OCI-LY1 (cell line): ENCODE data around the gene ATXN1.

Experiments used
- H2AFZ ChIP-seq: fragments of 200-600 bp; sonication (generic), shearing (Covaris generic); 2 replicates; pipeline ENCODE4 v1.6.0; 2014; ENCODE audit warnings: antibody characterized with exemption, mild to moderate bottlenecking, low read length
- H3F3A ChIP-seq: fragments of 200-600 bp; sonication (generic), shearing (Covaris generic); 2 replicates; pipeline ENCODE4 v1.6.0; 2014; ENCODE audit warnings: mild to moderate bottlenecking, antibody characterized with exemption, low read length, moderate library complexity; ENCODE audit not compliant: insufficient read depth
- H3K27ac ChIP-seq: fragments of 200-600 bp; sonication (generic); 2 replicates; pipeline ENCODE4 v1.5.1; 2014; ENCODE audit warnings: low read length, mixed run types, mild to moderate bottlenecking, low read depth; ENCODE audit not compliant: poor library complexity, severe bottlenecking
- H3K27me3 ChIP-seq: fragments of 200-600 bp; sonication (generic); 2 replicates; pipeline ENCODE4 v1.6.0; 2014; ENCODE audit warnings: antibody characterized with exemption, mild to moderate bottlenecking, low read length, moderate library complexity; ENCODE audit not compliant: insufficient read depth
- H3K36me3 ChIP-seq: fragments of 200-600 bp; sonication (generic); 2 replicates; pipeline ENCODE4 v1.6.1; 2014; ENCODE audit warnings: mild to moderate bottlenecking, antibody characterized with exemption, low read length, moderate library complexity, mixed read lengths; ENCODE audit not compliant: insufficient read depth
- H3K4me1 ChIP-seq: fragments of 200-600 bp; sonication (generic); 2 replicates; pipeline ENCODE4 v1.5.1; 2014; ENCODE audit warnings: mild to moderate bottlenecking, low read length, moderate library complexity; ENCODE audit not compliant: insufficient read depth, severe bottlenecking
- H3K4me2 ChIP-seq: fragments of 200-600 bp; sonication (generic), shearing (Covaris generic); 2 replicates; pipeline ENCODE4 v1.6.1; 2014; ENCODE audit warnings: low read length
- H3K4me3 ChIP-seq: fragments of 200-600 bp; sonication (generic); 2 replicates; pipeline ENCODE4 v1.5.1; 2014; ENCODE audit warnings: low read length, low read depth, mild to moderate bottlenecking, mixed read lengths; ENCODE audit not compliant: poor library complexity, severe bottlenecking
- H3K79me2 ChIP-seq: fragments of 200-600 bp; shearing (Covaris generic); 2 replicates; pipeline ENCODE4 v1.6.1; 2016; ENCODE audit warnings: mixed run types, low read length, mixed read lengths; ENCODE audit not compliant: insufficient read depth
- H3K9ac ChIP-seq: fragments of 200-600 bp; sonication (generic), shearing (Covaris generic); 2 replicates; pipeline ENCODE4 v1.6.1; 2014; ENCODE audit warnings: mild to moderate bottlenecking, low read length, mixed read lengths
- H3K9me2 ChIP-seq: fragments of 200-600 bp; sonication (generic), shearing (Covaris generic); 2 replicates; pipeline ENCODE4 v1.6.1; 2014; ENCODE audit warnings: low read depth, mild to moderate bottlenecking, low read length, mixed read lengths
- H3K9me3 ChIP-seq: fragments of 200-600 bp; shearing (Covaris generic); 2 replicates; pipeline ENCODE4 v1.6.1; 2014; ENCODE audit warnings: low read length, mixed read lengths
- H4K20me1 ChIP-seq: fragments of 200-600 bp; sonication (generic), shearing (Covaris generic); 2 replicates; pipeline ENCODE4 v1.6.0; 2016; ENCODE audit warnings: mild to moderate bottlenecking, low read length; ENCODE audit not compliant: insufficient read depth
- CTCF ChIP-seq: fragments of 200-600 bp; sonication (generic), shearing (Covaris generic); IDR thresholded peaks from 2 replicates; pipeline ENCODE4 v1.5.1; 2017; ENCODE audit warnings: mild to moderate bottlenecking, antibody characterized with exemption, low read length, moderate library complexity, mixed read lengths
- EZH2 ChIP-seq: fragments of 200-600 bp; sonication (generic), shearing (Covaris generic); IDR thresholded peaks from 2 replicates; pipeline ENCODE4 v1.8.0; 2017; ENCODE audit warnings: borderline replicate concordance, mixed run types, mild to moderate bottlenecking, antibody characterized with exemption, low read length, moderate library complexity, mixed read lengths

The ATXN1 gene

GRCh38 chr6:16649890-16650289 lies 111.4 kb downstream of the ATXN1 start:
- Histone ChIP-seq H3K4me2 (no peak overlapping the region), H3K9ac (no peak overlapping the region), H3K36me3 (no peaks in the 10 kb centered on the region), H3K4me1 (no peaks in the 10 kb centered on the region), H3K79me2 (no peaks in the 10 kb centered on the region), H2AFZ (no peak overlapping the region), H3K27ac (no peak overlapping the region), H3F3A (no peaks in the 10 kb centered on the region), H3K4me3 (no peak overlapping the region), H3K9me2 (no peaks in the 10 kb centered on the region), H4K20me1 (no peaks in the 10 kb centered on the region), H3K9me3 (no peaks in the 10 kb centered on the region), H3K27me3 (no peaks in the 10 kb centered on the region)
- TF ChIP-seq EZH2 (no peak), CTCF (no peak)

GRCh38 chr6:16649241-16649640 lies 112.0 kb downstream of the ATXN1 start:
- no peaks in the 10 kb centered on the region for H3K36me3 ChIP-seq
- no peaks in the 10 kb centered on the region for H3K9me2 ChIP-seq
- no peaks in the 10 kb centered on the region for H3K27me3 ChIP-seq
- H3K79me2 ChIP-seq: no peaks in the 10 kb centered on the region
- no peak overlapping the region for H3K27ac ChIP-seq
- no peak overlapping the region for H2AFZ ChIP-seq
- no peaks in the 10 kb centered on the region for H3K9me3 ChIP-seq
- no peak overlapping the region for H3K9ac ChIP-seq
- H3F3A ChIP-seq: no peaks in the 10 kb centered on the region
- no peak for TF ChIP-seq CTCF
- no peak for TF ChIP-seq EZH2
- no peak overlapping the region for H3K4me2 ChIP-seq
- no peaks in the 10 kb centered on the region for H3K4me1 ChIP-seq
- H3K4me3 ChIP-seq: no peak overlapping the region
- H4K20me1 ChIP-seq: no peaks in the 10 kb centered on the region

GRCh38 chr6:16648003-16648402 lies 113.3 kb downstream of the ATXN1 start:
- no peak overlapping the region for H3K4me3 ChIP-seq
- TF ChIP-seq EZH2: no peak
- TF ChIP-seq CTCF: no peak
- H3K27ac ChIP-seq: no peak overlapping the region
- no peaks in the 10 kb centered on the region for H3K4me1 ChIP-seq
- H3K9ac ChIP-seq: no peak overlapping the region
- no peaks in the 10 kb centered on the region for H3K9me3 ChIP-seq
- no peaks in the 10 kb centered on the region for H4K20me1 ChIP-seq
- H3K9me2 ChIP-seq: no peaks in the 10 kb centered on the region
- H3F3A ChIP-seq: no peaks in the 10 kb centered on the region
- no peaks in the 10 kb centered on the region for H3K79me2 ChIP-seq
- no peaks in the 10 kb centered on the region for H3K36me3 ChIP-seq
- H3K27me3 ChIP-seq: no peaks in the 10 kb centered on the region
- H3K4me2 ChIP-seq: no peak overlapping the region
- no peak overlapping the region for H2AFZ ChIP-seq
